HEK293 (cell line): Measurements from ENCODE around the gene PEPD.

Source experiments
- CTCF ChIP-seq: fragments of 450-650 bp; formaldehyde crosslinking; IDR thresholded peaks from 2 replicates; pipeline ENCODE4 v1.5.1; 2016; ENCODE audit warnings: missing biosample characterization, missing genetic modification characterization
- KLF8 ChIP-seq: fragments of 450-650 bp; formaldehyde crosslinking; IDR thresholded peaks from 2 replicates; pipeline ENCODE4 v1.5.1; 2016; ENCODE audit warnings: missing biosample characterization, missing genetic modification characterization
- OVOL3 ChIP-seq: fragments of 450-650 bp; formaldehyde crosslinking; IDR thresholded peaks from 2 replicates; pipeline ENCODE4 v1.5.1; 2016; ENCODE audit warnings: missing biosample characterization, missing genetic modification characterization
- REPIN1 ChIP-seq: fragments of 450-650 bp; formaldehyde crosslinking; IDR thresholded peaks from 2 replicates; pipeline ENCODE4 v1.5.1; 2017; ENCODE audit warnings: missing biosample characterization, missing genetic modification characterization, low read depth
- ZBTB20 ChIP-seq: fragments of 450-650 bp; formaldehyde crosslinking; IDR thresholded peaks from 2 replicates; pipeline ENCODE4 v1.5.1; 2016; ENCODE audit warnings: missing biosample characterization, missing genetic modification characterization
- ZBTB49 ChIP-seq: fragments of 450-650 bp; formaldehyde crosslinking; IDR thresholded peaks from 2 replicates; pipeline ENCODE4 v1.5.1; 2016; ENCODE audit warnings: missing biosample characterization, missing genetic modification characterization, low read depth
- ZEB2 ChIP-seq: fragments of 450-650 bp; formaldehyde crosslinking; IDR thresholded peaks from 2 replicates; pipeline ENCODE4 v1.5.1; 2016; ENCODE audit warnings: missing biosample characterization, missing genetic modification characterization
- ZNF561 ChIP-seq: fragments of 450-650 bp; IDR thresholded peaks from 2 replicates; pipeline ENCODE4 v1.5.1; 2018; ENCODE audit warnings: missing biosample characterization, missing genetic modification characterization, borderline replicate concordance
- ZNF76 ChIP-seq: fragments of 450-650 bp; formaldehyde crosslinking; IDR thresholded peaks from 2 replicates; pipeline ENCODE4; 2016; ENCODE audit warnings: low read depth, missing biosample characterization, missing genetic modification characterization, borderline replicate concordance
- ZNF785 ChIP-seq: fragments of 450-650 bp; formaldehyde crosslinking; IDR thresholded peaks from 2 replicates; pipeline ENCODE4 v1.5.1; 2016; ENCODE audit warnings: missing biosample characterization, missing genetic modification characterization

- TF ChIP-seq ZNF76 (tag by site-specific recombination) (no peak), REPIN1 (tag by site-specific recombination) (no peak), KLF8 (tag by site-specific recombination) (no peak), CTCF (tag by site-specific recombination) (no peak), ZNF785 (tag by site-specific recombination) (no peak), ZBTB49 (no peak), ZEB2 (tag by site-specific recombination) (no peak), ZBTB20 (no peak), ZNF561 (tag by site-specific recombination) (no peak), OVOL3 (no peak)
Measured at GRCh38 chr19:33394006-33394722, 127.4 kb downstream of the PEPD start.
